Ishikawa (cell line): ENCODE data around the gene RASL10A.

Experiments
- CEBPB ChIP-seq: IDR thresholded peaks from 2 replicates; pipeline ENCODE4 v1.6.1; 2012
- CREB1 ChIP-seq: IDR thresholded peaks from 2 replicates; pipeline ENCODE4 v1.6.1; 2012; ENCODE audit warnings: low read depth
- EGR1 ChIP-seq: IDR thresholded peaks from 2 replicates; pipeline ENCODE4 v1.6.1; 2012
- EP300 ChIP-seq: IDR thresholded peaks from 2 replicates; pipeline ENCODE4 v1.6.1; 2012; ENCODE audit warnings: borderline replicate concordance
- FOXM1 ChIP-seq: IDR thresholded peaks from 2 replicates; pipeline ENCODE4 v1.6.1; 2012; ENCODE audit warnings: low read depth, borderline replicate concordance
- MAX ChIP-seq: IDR thresholded peaks from 2 replicates; pipeline ENCODE4 v1.6.1; 2012
- NFIC ChIP-seq: IDR thresholded peaks from 2 replicates; pipeline ENCODE4 v1.6.1; 2012
- RAD21 ChIP-seq: IDR thresholded peaks from 2 replicates; pipeline ENCODE4 v1.6.1; 2012; ENCODE audit warnings: low read depth
- REST ChIP-seq: IDR thresholded peaks from 2 replicates; pipeline ENCODE4 v1.6.1; 2012; ENCODE audit warnings: low read depth, mild to moderate bottlenecking
- TAF1 ChIP-seq: IDR thresholded peaks from 2 replicates; pipeline ENCODE4 v1.6.1; 2012; ENCODE audit warnings: low read depth, mild to moderate bottlenecking
- TCF12 ChIP-seq: IDR thresholded peaks from 2 replicates; pipeline ENCODE4 v1.6.1; 2012; ENCODE audit warnings: low read depth
- TEAD4 ChIP-seq: IDR thresholded peaks from 2 replicates; pipeline ENCODE4 v1.6.1; 2012
- USF1 ChIP-seq: IDR thresholded peaks from 2 replicates; pipeline ENCODE4 v1.6.1; 2012
- YY1 ChIP-seq: IDR thresholded peaks from 2 replicates; pipeline ENCODE4 v1.6.1; 2012; ENCODE audit warnings: low read depth
- ZBTB7A ChIP-seq: IDR thresholded peaks from 2 replicates; pipeline ENCODE4 v1.6.1; 2012; ENCODE audit warnings: low read depth

The RASL10A gene

GRCh38 chr22:29328055-29328454 lies 12.6 kb upstream of the RASL10A start:
- TF ChIP-seq TCF12 (no peak), TAF1 (no peak)

GRCh38 chr22:29327089-29327764 lies 11.7 kb upstream of the RASL10A start:
- TF ChIP-seq FOXM1 (no peak), RAD21 (no peak), NFIC (no peak), MAX (no peak)

- TF ChIP-seq NFIC (no peak), REST (no peak), FOXM1 (no peak), YY1 (no peak), CEBPB (no peak), TCF12 (no peak), TEAD4 (no peak), CREB1 (no peak), TAF1 (no peak), RAD21 (no peak), EP300 (no peak), EGR1 (no peak), ZBTB7A (no peak), MAX (no peak), USF1 (no peak)
Observed at GRCh38 chr22:29326481-29326880, 11.0 kb upstream of the RASL10A start.

GRCh38 chr22:29325785-29326315 lies 10.4 kb upstream of the RASL10A start:
- TF ChIP-seq MAX (no peak), YY1 (no peak), EP300 (no peak), NFIC (no peak), ZBTB7A (no peak), CEBPB (no peak), FOXM1 (no peak), CREB1 (no peak), TEAD4 (no peak), EGR1 (no peak), TAF1 (no peak)

- TF ChIP-seq RAD21 (no peak), YY1 (no peak), MAX (no peak), TAF1 (no peak), ZBTB7A (no peak), CREB1 (no peak), REST (no peak), USF1 (no peak), NFIC (no peak), EGR1 (no peak), FOXM1 (no peak), TEAD4 (no peak), TCF12 (no peak), CEBPB (no peak), EP300 (no peak)
Observed at GRCh38 chr22:29325356-29325755, 9.9 kb upstream of the RASL10A start.

- TF ChIP-seq NFIC, result no peak
- TF ChIP-seq TAF1, result no peak
- TF ChIP-seq REST, result no peak
Observed at GRCh38 chr22:29323641-29324040, 8.1 kb upstream of the RASL10A start.
